ENCODE measurements around the gene DHRS3.
A peak's percentile ranks its signal among the peaks of the same experiment; 100 is the strongest.

The DHRS3 gene

DNA sequence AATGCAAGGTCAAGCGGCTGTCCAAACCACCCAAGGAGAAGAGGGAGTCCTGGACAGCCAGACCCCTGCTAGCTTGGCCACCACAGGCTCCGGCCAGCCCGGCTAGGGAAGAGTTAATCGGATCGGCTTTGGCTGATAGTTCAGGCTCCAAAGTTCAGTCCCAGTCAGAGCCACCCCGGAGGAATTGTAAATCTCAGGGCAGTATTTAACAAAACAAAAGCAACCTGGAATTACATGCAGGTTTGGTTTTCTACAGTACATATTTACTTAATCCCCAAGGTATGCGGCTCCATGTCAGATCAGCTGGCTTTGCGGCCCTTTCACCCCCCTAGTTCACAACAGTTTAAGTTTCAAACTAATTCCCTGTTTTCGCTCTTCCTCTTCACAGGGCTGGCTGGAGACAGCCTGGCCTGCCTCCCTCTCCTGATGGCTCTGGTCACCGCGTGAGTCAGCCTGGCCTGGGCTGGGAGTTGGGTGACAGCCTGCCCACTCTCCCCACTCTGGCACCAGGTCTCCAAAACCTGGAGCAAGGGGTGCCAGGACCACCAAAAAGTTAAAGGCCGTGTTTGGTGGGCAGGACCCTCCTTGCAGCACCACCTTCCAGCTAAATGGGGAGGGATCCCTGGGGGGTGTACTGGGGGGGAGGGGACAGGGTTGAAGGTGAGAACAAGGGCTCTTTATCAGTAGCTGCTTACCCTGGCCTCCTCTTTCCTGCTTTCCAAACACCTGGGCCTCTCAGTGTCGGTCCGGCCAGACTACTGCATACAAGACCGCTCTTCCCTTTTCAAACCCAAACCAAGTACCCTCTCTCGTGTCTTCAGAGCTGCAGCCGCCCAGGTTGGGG lies 1.9 kb downstream of the DHRS3 start:
- DNase-seq: peak; percentile 3

- no peak for DNase-seq
Observed at GRCh38 chr1:12615159-12615864, 2.7 kb downstream of the DHRS3 start.

DNA sequence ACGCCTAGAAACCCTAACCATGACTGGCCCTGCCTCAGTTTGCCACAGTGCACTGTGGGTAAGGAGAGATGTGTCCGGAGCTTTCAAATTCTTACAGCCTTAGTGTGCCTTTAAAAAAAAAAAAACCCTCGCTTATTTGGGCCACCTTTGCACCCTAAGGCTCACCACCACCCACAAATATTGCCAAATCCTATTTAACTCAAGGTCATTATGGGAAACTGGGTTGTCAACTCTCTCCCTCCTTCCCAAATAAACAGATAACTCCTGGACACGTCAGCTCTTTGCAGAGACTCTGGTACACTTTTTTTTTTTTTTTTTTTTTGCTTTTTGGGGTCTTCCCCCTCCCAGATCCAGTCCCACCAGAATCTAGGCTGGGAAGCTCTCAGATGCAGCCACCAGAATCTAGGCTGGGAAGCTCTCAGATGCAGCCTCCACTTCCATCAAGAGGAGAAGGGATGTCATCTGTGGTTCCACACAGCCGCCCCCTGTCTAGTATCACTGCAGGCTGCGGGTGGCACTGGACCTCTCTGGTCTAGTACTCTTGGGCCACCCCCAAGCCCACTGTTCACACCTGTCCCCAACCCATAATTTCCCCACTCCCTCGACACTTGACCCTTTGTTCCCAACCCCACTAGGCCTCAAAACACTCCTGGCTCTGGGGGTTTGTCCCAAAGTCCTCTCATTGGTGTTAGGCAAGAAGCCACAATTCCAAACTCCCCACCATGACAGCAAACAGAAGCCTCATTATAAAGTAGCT lies 3.4 kb downstream of the DHRS3 start:
- no peak for DNase-seq

DNA sequence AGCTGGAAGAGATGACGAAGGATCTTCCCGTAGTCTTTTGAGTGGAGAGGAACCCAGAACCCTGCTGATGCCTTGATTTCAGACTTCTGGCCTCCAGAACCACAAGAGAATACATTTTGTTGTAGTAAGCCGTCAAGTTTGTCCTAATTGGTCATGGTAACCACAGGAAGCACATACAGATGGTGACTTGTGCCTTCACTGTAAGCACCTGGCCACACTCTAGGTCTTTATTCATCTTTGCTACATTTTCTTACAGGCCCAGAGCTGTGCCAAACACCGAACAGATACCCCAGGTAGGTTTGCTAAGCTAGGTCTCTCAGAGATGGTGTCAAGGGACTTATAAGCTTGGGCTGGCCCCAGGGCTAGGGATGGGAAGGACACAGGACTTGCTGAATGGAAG lies 4.8 kb downstream of the DHRS3 start:
- no peak for DNase-seq

DNA sequence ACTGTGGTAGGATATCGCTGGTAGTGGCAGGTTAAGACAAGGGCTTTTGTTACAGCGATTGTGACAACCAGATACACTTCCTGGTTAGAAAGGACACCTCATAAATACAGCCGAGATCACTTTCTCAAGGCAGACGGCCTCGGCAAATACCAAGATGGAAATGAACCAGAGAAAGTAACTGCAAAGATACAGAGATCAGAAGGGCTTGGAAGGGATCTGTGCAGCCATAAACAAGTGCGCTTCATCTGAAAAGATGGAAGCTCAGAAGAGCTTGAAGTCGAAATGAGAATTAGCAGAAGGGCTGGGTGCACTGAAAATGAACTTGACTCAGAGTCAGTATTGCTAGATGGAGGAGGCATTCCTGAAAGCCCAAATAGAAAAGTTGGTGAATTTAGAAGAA lies 7.1 kb downstream of the DHRS3 start:
- no peak for DNase-seq

GRCh38 chr1:12610305-12610935 lies 7.6 kb downstream of the DHRS3 start:
- DNase-seq: no peak

DNA sequence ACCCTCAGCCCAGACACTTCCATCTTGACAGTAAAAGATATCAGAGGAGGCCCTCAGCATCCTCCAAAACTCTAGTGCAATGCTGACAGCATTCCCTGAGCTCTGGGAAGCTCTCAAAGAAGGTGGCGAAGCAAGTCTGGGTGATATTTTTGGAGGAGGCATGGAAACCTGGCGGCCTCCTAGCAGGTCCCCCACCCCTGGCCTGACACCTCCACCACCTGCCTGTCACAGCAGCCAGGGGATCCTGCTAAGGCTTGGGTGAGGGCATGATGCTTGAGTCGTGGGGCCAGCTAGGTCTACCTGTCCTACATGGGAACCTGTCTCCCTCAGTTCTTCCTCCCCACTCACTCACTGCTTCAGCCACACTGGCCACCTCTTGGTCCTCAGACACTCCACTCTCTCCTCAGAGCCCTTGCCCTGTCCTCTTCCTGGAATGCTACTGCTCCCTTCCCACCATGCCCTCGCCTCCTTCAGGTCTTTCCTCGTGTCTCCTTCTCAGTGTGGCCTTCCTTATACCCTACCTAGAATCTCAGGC lies 8.5 kb downstream of the DHRS3 start:
- no peak for DNase-seq

DNA sequence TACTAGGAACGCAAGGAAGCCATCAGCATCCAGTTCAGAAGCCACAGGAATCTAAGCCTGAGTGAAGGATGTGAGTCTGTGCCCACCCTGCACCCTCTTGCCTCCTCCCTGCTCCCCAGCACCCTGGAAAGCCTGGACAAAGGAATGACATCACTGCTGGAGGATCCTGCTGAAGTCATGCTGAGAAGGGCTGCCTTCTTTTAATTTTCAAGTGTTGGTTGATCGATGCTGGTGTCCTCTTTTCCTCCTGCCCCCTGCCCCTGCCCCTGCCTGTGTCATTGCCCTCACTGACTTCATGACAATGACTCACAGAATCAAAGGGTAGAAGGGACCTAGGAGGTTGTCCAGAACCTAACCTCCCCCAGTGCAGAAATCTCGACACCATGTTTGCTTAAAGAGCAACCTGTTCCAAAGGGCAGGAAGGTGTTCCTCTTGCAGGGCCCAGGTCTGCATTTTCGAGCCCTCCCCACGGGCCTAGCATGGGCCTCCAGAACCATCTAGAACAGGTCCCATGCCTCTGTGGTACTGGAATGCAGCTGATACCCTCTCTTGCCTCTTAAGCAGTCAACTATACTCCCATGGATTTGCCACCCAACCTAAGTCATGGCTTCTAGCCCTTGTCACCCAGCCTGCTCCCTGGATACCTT lies 9.6 kb downstream of the DHRS3 start:
- no peak for DNase-seq

DNA sequence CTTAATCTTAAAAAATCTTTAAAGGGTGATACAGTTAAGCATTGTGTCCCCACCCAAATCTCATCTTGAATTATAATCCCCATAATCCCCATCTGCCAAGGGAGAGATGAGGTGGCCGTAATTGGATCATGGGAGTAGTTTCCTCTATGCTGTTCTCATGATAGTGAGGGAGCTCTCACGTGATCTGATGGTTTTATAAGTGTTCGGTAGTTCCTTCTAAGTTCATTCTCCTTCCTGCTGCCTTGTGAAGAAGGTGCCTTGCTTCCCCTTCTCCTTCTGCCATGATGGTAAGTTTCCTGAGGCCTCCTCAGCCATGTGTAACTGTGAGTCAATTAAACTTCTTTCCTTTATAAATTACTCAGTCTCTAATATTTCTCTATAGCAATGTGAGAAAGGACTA lies 10.7 kb downstream of the DHRS3 start:
- no peak for DNase-seq

DNA sequence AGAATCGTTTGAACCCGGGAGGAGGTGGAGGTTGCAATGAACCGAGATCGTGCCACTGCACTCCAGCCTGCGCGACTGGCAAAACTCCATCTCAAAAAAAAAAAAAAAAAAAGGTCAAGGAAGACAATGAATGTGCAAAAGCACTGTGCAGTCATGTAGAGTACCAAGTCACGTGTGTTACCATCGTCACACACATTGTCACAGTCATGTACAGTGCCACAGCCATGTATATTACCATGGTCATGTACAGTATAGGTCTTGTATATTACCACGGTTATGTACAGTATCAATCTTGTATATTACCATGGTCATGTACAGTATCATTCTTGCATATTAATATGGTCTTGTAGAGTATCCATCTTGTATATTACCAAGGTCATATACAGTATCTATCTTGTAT lies 13.0 kb downstream of the DHRS3 start:
- DNase-seq: no peak

GRCh38 chr1:12604114-12604874 lies 13.7 kb downstream of the DHRS3 start:
- no peak for DNase-seq

- no peak for DNase-seq
Observed at GRCh38 chr1:12603224-12603623, 14.8 kb downstream of the DHRS3 start.

GRCh38 chr1:12602659-12603024 lies 15.4 kb downstream of the DHRS3 start:
- DNase-seq: no peak

DNA sequence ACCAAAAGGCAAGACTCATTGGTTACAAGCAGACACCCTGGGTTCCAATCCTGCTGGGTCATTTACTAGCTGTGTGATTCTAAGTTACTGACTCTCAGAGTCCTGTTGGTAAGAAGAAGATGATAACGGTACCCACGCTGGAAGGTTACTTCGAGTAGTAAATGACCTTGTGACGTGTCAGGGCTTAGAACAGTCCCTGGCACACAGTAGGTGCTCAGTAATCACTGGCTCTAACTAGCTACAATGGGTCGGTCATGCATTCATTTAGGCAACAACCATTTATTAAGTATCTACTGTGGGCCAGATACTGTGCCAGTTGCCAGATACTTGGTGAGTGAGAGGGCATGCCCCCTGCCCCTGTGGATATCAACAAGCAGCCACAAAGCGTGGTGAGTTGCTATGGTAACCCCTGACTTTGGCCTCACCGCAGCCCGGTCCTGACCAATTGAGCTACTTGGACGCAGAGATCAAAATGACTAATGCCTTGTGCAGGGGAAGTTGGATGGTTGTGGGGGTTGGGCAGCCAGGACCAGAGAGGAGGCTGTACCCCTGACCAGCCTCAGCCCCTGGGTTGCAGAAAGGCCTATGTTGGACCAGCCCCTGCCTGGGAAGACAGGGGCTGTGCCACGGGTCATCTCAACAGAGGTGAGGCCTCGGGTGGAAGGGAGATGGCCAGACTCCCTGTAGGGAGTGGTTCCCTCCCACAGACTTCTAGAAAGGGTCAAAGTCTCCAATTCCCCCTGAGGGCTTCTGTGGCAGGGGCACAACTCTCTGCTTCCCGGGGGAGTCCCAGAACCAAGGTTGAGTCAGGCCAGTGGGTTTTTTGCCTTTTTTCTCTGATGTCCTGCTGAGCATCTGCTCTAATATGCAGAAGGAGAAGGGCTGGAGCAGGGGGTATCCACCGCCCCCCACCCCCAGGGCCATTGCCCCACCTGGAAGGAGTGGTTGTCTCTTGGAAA lies 16.0 kb downstream of the DHRS3 start:
- DNase-seq: no peak

- DNase-seq: no peak
Observed at GRCh38 chr1:12600880-12601633, 17.0 kb downstream of the DHRS3 start.

- DNase-seq: no peak
Observed at GRCh38 chr1:12600335-12600734, 17.7 kb downstream of the DHRS3 start.

DNA sequence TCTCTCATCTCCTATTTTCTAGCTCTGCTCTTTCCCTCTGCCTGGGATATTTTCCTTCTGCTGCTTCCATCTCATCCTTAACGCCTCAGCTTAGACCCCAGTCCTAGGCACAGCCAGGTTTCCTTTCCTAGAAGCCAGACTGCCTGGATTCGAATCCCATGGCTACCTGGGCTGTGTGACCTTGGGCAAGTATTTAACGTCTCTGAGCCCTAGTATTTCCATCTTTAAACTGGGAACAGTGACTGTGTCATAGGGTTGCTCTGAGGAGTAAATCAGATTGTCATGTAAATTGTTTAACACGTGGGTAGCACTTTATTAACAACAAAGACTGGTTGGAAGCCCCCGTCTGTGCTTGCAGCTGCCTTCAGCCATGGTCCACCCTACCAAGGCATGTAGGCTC lies 18.4 kb downstream of the DHRS3 start:
- DNase-seq: no peak

GRCh38 chr1:12598974-12599373 lies 19.0 kb downstream of the DHRS3 start:
- DNase-seq: no peak

DNA sequence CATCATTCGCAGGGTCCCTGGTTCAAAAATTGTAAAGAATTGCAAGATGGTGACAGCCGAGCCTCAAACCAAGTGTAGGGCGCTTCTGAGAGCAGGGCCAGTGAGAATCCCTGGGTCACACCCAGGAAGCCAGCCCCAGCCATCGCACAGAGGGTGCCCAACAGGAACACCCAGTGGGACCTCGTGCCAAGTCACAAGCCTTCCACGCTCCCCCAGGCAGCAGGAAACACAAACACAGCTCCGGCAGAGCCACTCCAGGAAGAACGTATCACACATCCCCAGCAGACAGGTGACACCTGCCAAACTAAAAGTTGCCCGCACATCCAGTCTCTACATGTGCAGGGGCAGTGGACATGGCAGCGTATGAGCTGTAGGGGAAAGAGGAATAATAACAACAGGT lies 20.2 kb downstream of the DHRS3 start:
- no peak for DNase-seq

Data from DMS79 treated with DMSO at 0.1 percent for 48 hours (cell line).